Hypothalamus (tissue), 51 donors: ENCODE data around the gene ITGA7.

Source experiments
- DNase-seq, 51 donors: peaks; one replicate each; lab custom pipeline; 2025; lab: John Stamatoyannopoulos, UW

Gene ITGA7

DNA sequence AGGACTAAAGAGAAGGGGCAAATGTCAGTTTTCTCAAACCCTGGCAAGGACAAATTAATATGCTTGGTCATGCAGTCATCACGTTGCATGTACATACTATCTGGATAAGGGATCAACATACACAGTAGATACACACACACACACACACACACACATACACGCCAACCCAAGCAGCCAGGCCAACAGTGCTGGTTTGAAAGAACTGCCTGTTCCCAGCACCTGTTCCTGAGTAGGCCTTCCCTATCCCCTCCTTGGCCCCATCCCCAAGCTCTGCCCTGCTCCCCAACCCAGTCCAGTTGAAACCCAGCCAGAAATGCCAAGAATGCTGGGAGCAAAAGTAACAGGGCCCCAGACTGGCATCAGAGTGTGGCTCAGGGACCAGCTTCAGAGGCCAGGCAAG lies 4.4 kb downstream of the ITGA7 start:
- DNase-seq: peak in 17 of 51 donors; percentile 8 to 59 (median 27)

- no peak for DNase-seq
Observed at GRCh38 chr12:55702861-55703260, 4.8 kb downstream of the ITGA7 start.

DNA sequence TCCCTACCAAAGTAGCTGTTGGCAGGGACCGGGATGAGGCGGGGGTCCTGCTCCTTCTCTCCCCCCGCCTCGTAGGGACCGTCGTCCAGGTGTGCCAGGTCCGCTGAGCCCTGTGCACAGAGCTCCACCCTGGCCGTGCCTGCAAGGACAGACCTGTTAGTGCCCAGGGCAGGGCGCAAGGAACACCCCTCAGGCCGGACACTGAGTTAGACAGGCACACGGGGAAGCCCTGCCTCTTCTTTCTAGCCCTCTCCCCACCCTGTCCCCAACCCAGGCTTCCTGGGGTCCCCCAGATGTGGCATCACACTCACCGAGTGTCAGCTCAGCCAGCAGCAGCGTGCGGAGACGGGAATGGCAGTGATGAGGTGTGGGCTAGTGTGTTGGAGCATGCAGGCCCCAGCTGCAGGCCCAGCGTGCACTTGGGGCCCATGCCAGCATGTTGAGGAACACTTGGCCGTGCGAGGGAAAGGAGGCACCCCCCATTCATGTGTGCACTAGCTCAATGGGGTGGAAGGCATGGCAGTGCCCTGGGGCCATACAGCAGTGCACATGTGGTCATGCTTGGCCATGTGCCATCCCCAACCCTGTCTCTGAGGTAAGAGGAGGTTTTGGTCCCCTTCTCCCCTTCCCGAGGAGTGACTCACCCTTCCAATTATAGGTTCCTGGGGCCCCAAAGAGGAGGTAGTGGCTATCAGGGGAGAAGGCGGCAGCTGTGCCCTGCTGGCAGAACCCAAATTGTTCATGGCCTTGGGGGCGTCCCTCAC lies 7.3 kb downstream of the ITGA7 start:
- no peak for DNase-seq

GRCh38 chr12:55699471-55700055 lies 8.1 kb downstream of the ITGA7 start:
- no peak for DNase-seq

- DNase-seq: no peak
Observed at GRCh38 chr12:55698965-55699364, 8.7 kb downstream of the ITGA7 start.

GRCh38 chr12:55698241-55698955 lies 9.3 kb downstream of the ITGA7 start:
- DNase-seq: no peak

- no peak for DNase-seq
Observed at GRCh38 chr12:55697686-55698085, 10.0 kb downstream of the ITGA7 start.

- DNase-seq: no peak
Observed at GRCh38 chr12:55696796-55697462, 10.8 kb downstream of the ITGA7 start.

DNA sequence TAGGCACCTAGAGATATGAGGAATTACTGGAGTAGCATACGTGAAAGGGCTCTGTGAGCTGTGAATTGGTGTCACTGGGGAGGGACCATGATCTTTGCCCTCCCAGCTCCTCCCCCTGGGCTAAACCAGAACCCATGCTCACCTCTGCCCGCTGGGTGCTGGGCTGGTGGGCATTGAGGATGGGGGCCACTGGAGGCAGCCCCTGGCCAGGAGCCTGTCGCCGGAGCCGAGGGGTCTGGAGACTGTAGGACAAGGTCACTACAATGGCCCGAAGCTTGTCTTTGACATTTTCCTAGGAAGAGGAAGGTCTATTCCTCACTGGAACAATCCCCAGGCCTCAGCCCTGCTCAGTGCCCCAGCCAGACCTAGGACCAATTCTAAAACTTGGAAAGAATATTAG lies 11.6 kb downstream of the ITGA7 start:
- DNase-seq: no peak

DNA sequence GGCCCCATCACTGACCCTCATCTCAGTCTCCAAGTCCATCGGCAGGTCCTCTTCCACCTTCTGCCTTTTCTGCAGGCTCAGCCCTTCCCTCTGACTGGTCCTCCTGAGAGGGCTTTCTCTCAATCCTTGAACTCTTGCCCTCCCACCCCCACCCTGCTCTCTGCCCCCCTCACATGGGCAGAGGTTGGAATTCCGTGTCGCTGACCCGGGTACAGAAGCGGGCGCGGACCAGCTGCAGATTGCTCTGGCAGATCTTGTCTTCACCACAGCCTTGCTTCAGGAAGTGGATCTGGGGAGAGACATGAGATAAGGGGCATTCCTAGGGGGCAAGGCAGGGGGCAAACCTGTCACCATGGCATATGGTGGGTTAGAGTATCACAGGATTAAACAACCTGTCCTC lies 12.4 kb downstream of the ITGA7 start:
- no peak for DNase-seq

DNA sequence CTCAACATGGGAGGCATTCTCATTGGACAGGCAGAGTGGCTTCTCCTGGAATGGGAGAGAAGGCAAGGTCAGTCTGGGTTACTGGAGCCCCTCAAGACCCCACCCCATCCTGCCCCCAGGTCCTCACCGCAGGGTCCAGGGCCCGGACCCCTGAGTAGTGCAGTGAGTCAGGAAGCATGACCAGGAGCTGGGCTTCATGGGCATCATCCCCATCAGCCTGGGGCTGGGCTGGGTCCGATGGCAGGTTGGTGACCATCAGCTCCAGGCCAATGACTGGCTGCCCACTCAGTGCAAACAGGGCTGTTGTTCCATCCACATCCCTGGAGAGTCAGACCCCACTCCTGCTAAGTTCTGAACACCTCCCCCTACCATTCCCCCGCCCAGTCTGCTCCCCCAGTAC lies 13.1 kb downstream of the ITGA7 start:
- no peak for DNase-seq

DNA sequence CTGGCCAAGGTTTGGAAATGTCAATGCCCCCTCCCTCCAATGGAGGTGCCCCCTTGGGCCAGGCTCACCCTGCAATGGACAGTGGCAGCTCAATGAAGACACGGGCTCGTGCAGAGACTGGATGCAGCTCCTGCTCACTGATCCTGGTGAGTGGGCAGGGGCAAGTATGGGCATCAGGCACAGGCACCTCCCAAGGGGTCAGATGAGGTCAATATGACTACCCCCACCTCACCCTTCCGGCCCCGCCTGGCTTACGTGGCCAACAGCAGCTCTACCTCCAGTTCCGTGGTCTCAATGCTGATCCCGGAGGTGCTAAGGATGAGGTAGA lies 13.6 kb downstream of the ITGA7 start:
- DNase-seq: no peak

DNA sequence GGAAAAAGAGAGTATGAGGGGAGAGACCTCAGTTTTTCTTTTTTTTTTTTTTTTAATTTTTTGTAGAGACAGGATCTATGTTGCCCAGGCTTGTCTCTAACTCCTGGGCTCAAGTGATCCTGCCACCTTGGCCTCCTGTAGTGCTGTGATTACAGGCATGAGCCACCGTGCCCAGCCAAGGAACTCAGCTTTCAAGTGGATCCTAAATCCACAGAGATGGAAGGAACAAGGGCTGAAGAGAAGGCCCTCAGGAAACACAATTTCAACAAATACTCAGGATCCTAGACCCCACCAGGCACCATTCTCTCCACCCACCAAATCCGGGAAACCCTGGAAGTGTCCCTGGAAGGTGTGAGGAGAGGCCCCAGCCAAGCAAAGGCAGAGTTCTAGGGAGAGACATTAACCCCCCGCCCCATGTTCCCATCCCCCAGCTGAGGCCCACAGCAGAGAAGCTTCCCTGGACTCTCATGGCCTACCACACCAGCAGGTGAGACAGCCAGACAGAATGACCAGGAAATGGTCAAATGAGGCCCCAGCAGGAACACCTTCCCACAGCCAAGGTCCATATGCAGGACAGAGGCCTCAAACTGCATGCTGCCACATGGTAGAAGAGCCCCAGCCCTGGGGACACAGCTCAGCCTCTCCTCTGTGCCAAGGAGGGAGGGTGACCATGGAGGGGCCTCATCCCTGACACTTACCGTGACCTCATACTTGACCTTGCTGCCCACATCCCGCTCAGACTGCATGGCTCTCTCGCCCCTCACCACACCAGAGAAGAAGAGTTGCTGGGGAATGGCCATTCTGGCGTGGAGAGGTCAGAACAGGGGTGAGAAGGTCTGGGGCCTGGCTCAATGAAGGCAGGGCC lies 14.1 kb downstream of the ITGA7 start:
- no peak for DNase-seq

GRCh38 chr12:55692631-55693322 lies 14.9 kb downstream of the ITGA7 start:
- no peak for DNase-seq

GRCh38 chr12:55688716-55689655 lies 18.7 kb downstream of the ITGA7 start:
- DNase-seq: no peak

DNA sequence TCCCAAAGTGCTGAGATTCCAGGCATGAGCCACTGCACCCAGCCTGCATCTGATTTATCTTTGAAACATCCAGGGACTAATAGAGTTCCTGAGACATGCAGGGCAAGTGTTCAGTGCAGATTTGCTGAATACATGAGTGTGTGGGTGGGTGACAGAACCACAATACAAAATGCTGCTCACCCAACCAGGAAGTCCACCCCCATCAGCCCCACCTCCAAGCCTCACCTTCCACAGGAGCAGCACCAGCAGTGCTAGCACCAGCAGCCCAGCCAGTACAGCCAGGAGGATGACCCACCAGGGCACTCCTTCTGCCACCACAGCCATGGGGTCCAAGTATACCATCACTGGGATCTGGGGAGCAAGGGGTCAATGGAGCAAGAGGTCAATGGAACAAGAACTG lies 20.0 kb downstream of the ITGA7 start:
- DNase-seq: no peak

DNA sequence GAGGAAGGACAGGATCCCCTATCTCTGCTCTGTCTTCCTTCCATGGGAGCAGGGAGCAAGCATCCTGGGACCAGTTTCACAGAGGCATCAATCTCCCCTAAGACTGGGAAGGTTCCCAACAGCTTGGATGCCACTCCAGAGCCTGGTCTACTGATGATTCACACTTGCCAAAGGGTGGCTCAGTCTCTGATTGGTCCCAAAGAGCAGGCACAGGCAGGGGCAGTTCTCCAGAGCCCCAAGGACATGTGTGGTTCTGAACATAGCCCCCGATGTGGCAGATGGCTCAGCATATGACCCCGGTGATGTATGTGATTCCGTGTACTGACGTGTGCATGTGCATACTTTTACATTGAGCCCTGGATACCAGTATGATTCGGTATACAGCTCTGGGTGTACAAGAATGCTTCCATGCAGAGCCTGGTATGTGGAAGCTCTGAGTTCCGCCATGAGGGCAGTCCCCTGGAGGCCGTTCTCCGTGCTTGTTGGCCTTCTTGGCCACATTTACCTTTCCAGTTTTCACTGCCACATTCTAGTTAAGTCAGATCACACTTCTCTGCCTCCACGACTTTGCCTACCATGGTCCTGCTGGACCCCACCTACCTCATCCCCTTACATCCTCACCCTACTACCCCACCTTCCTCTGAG lies 21.2 kb downstream of the ITGA7 start:
- no peak for DNase-seq

GRCh38 chr12:55685671-55686070 lies 22.0 kb downstream of the ITGA7 start:
- no peak for DNase-seq
